H9 (cell line): ENCODE data around the gene RALGAPA2. TPM values are rescaled to one million over a fixed set of nuclear protein-coding genes. Genes with fewer than 3 reads are reported as not detected.

ENCODE experiments used
- DNase-seq: peaks from one replicate; pipeline ENCODE4 v3.0.0-alpha.2; 2017
- H2AFZ ChIP-seq: one replicate; pipeline ENCODE4 v1.6.1; 2013; ENCODE audit warnings: mild to moderate bottlenecking, low read length, control low read depth, moderate library complexity
- H2AK5ac ChIP-seq: 2 replicates; pipeline ENCODE4 v1.6.1; 2013; ENCODE audit warnings: low read length, control low read depth, mixed read lengths; ENCODE audit not compliant: insufficient read length
- H2BK120ac ChIP-seq: one replicate; pipeline ENCODE4 v1.6.1; 2013; ENCODE audit warnings: low read depth, mild to moderate bottlenecking, low read length, control low read depth, inconsistent platforms; ENCODE audit not compliant: poor library complexity, severe bottlenecking
- H2BK12ac ChIP-seq: 2 replicates; pipeline ENCODE4 v1.6.1; 2013; ENCODE audit warnings: low read length, control low read depth, mixed read lengths, low read depth; ENCODE audit not compliant: insufficient read length
- H2BK15ac ChIP-seq: 2 replicates; pipeline ENCODE4 v1.6.1; 2013; ENCODE audit warnings: low read depth, low read length, control low read depth
- H2BK20ac ChIP-seq: one replicate; pipeline ENCODE4 v1.6.1; 2013; ENCODE audit warnings: low read depth, mild to moderate bottlenecking, low read length, control low read depth, inconsistent platforms; ENCODE audit not compliant: poor library complexity, severe bottlenecking
- H2BK5ac ChIP-seq: 2 replicates; pipeline ENCODE4 v1.6.1; 2013; ENCODE audit warnings: low read length, control low read depth, mixed read lengths; ENCODE audit not compliant: insufficient read length
- H3K14ac ChIP-seq: 2 replicates; pipeline ENCODE4 v1.6.1; 2013; ENCODE audit warnings: low read length, control low read depth; ENCODE audit not compliant: insufficient read depth
- H3K18ac ChIP-seq: 2 replicates; pipeline ENCODE4 v1.6.1; 2013; ENCODE audit warnings: low read depth, mild to moderate bottlenecking, mixed read lengths, low read length, control low read depth; ENCODE audit not compliant: insufficient read length
- H3K23ac ChIP-seq: 2 replicates; pipeline ENCODE4 v1.6.1; 2013; ENCODE audit warnings: low read length, control low read depth, mixed read lengths, low read depth; ENCODE audit not compliant: insufficient read length
- H3K23me2 ChIP-seq: 2 replicates; pipeline ENCODE4 v1.6.1; 2013; ENCODE audit warnings: low read depth, mild to moderate bottlenecking, mixed read lengths, low read length, control low read depth; ENCODE audit not compliant: insufficient read length, poor library complexity, severe bottlenecking
- H3K27ac ChIP-seq: 2 replicates; pipeline ENCODE4 v1.5.1; 2013; ENCODE audit warnings: low read length, control low read depth, mixed read lengths, low read depth; ENCODE audit not compliant: insufficient read length
- H3K27me3 ChIP-seq: 2 replicates; pipeline ENCODE4 v1.6.1; 2013; ENCODE audit warnings: low read length, control low read depth, inconsistent platforms; ENCODE audit not compliant: insufficient read depth
- H3K4ac ChIP-seq: 2 replicates; pipeline ENCODE4 v1.6.1; 2013; ENCODE audit warnings: low read depth, mild to moderate bottlenecking, control low read depth, inconsistent platforms, low read length, moderate library complexity
- H3K4me1 ChIP-seq: 2 replicates; pipeline ENCODE4 v1.6.1; 2013; ENCODE audit warnings: low read length, control low read depth, inconsistent platforms; ENCODE audit not compliant: insufficient read depth
- H3K4me2 ChIP-seq: 2 replicates; pipeline ENCODE4 v1.6.1; 2013; ENCODE audit warnings: low read length, control low read depth, mixed read lengths; ENCODE audit not compliant: insufficient read length, insufficient read depth
- H3K56ac ChIP-seq: 2 replicates; pipeline ENCODE4 v1.6.1; 2013; ENCODE audit warnings: low read depth, mild to moderate bottlenecking, mixed read lengths, low read length, control low read depth; ENCODE audit not compliant: insufficient read length
- H3K79me1 ChIP-seq: 2 replicates; pipeline ENCODE4 v1.6.1; 2013; ENCODE audit warnings: low read depth, mild to moderate bottlenecking, moderate library complexity, low read length, control low read depth, inconsistent platforms; ENCODE audit not compliant: insufficient read depth, poor library complexity, severe bottlenecking
- H3K79me2 ChIP-seq: 2 replicates; pipeline ENCODE4 v1.6.1; 2013; ENCODE audit warnings: low read length, control low read depth, inconsistent platforms; ENCODE audit not compliant: insufficient read depth
- H3K9ac ChIP-seq: 2 replicates; pipeline ENCODE4 v1.6.1; 2013; ENCODE audit warnings: low read length, control low read depth, mixed read lengths; ENCODE audit not compliant: insufficient read length; ENCODE audit errors: extremely low read depth
- H3K9me3 ChIP-seq: one replicate; pipeline ENCODE4 v1.6.1; 2013; ENCODE audit warnings: low read depth, low read length, inconsistent platforms; ENCODE audit not compliant: control insufficient read depth
- H3T11ph ChIP-seq: one replicate; pipeline ENCODE4 v1.6.1; 2013; ENCODE audit warnings: mild to moderate bottlenecking, low read length, control low read depth, inconsistent platforms
- H4K20me1 ChIP-seq: one replicate; pipeline ENCODE4 v1.6.1; 2013; ENCODE audit not compliant: control insufficient read depth, insufficient read length, insufficient read depth
- H4K5ac ChIP-seq: 2 replicates; pipeline ENCODE4 v1.6.1; 2013; ENCODE audit warnings: low read depth, mild to moderate bottlenecking, mixed read lengths, low read length, control low read depth; ENCODE audit not compliant: insufficient read length
- H4K8ac ChIP-seq: replicated peaks from 2 replicates; pipeline ENCODE4 v1.6.1; 2013; ENCODE audit warnings: low read length, control low read depth, mixed read lengths, low read depth; ENCODE audit not compliant: insufficient read length
- H4K91ac ChIP-seq: 2 replicates; pipeline ENCODE4 v1.6.1; 2013; ENCODE audit warnings: low read depth, mild to moderate bottlenecking, moderate library complexity, mixed read lengths, low read length, control low read depth; ENCODE audit not compliant: insufficient read length
- H3K27ac Mint-ChIP-seq, 3 experiments: 2 replicates in 2 of 3; 3 replicates in 1 of 3; pipeline ENCODE4 v1.8.0; 2020 to 2021; ENCODE audit warnings: mixed read lengths in 3 of 3, mild to moderate bottlenecking in 1 of 3, moderate library complexity in 1 of 3
- H3K27me3 Mint-ChIP-seq: 2 replicates; pipeline ENCODE4 v1.8.0; 2021; ENCODE audit warnings: low read depth, mild to moderate bottlenecking, moderate library complexity, mixed read lengths
- H3K36me3 Mint-ChIP-seq, 3 experiments: 2 replicates in 2 of 3; 3 replicates in 1 of 3; pipeline ENCODE4 v1.8.0; 2020 to 2021; ENCODE audit warnings: low read depth in 3 of 3, mixed read lengths in 3 of 3; ENCODE audit not compliant: insufficient read depth in 1 of 3
- H3K4me1 Mint-ChIP-seq, 2 experiments: 2 replicates each; pipeline ENCODE4 v1.8.0; 2020; ENCODE audit warnings: mixed read lengths in 2 of 2
- H3K4me3 Mint-ChIP-seq, 2 experiments: 2 replicates in 1 of 2; 3 replicates in 1 of 2; pipeline ENCODE4 v1.8.0; 2020 to 2021; ENCODE audit warnings: mild to moderate bottlenecking in 2 of 2, mixed read lengths in 2 of 2, moderate library complexity in 1 of 2
- H3K9me3 Mint-ChIP-seq, 2 experiments: 2 replicates in 1 of 2; 3 replicates in 1 of 2; pipeline ENCODE4 v1.8.0; 2020; ENCODE audit warnings: mild to moderate bottlenecking in 2 of 2, mixed read lengths in 2 of 2, moderate library complexity in 1 of 2
- CTCF ChIP-seq: fragments of 200-600 bp; sonication (generic); conservative IDR thresholded peaks from 3 replicates; pipeline ENCODE4 v1.8.0; 2021; ENCODE audit warnings: antibody characterized with exemption, mild to moderate bottlenecking
- WGBS: extraction: QIAGEN DNeasy Blood & Tissue Kit; methylation state at CpG from one replicate; pipeline ENCODE4 v1.1.7; 2013; ENCODE audit warnings: missing lambda C conversion rate, low lambda C conversion rate, mixed read lengths; ENCODE audit not compliant: insufficient read length; ENCODE audit errors: extremely low coverage; 5-methylcytosine and 5-hydroxymethylcytosine counted together
- total RNA-seq: library from RNA; stranded (reverse); gene quantifications from 2 replicates; pipeline ENCODE4 v1.2.1, GENCODE V29; 2021

RALGAPA2 gene
- total RNA-seq, 1 experiment from 2014 or later = 16.6 TPM

- TF ChIP-seq CTCF = no peak
- Histone ChIP-seq H3K4ac (no peak overlapping the region), H3K18ac (no peak overlapping the region), H3K23ac (no peak overlapping the region), H3K4me2 (no peak overlapping the region), H3K9me3 (no peaks in the 10 kb centered on the region), H3K27me3 (no peaks in the 10 kb centered on the region), H3K56ac (no peak overlapping the region), H4K8ac (no peak overlapping the region), H2AFZ (no peak overlapping the region), H2BK12ac (no peak overlapping the region), H4K91ac (no peak overlapping the region), H3K14ac (no peak overlapping the region), H3K4me1 (peaks cover 2% of the 10 kb centered on the region; the same call in 1 of the 2 replicates), H2AK5ac (no peak overlapping the region), H3K79me2 (no peaks in the 10 kb centered on the region), H3T11ph (no peak overlapping the region), H4K20me1 (no peaks in the 10 kb centered on the region), H2BK20ac (no peak overlapping the region), H3K27ac (no peak overlapping the region), H3K23me2 (no peaks in the 10 kb centered on the region), H3K79me1 (no peaks in the 10 kb centered on the region), H2BK5ac (no peak overlapping the region), H2BK15ac (no peak overlapping the region), H4K5ac (no peak overlapping the region), H2BK120ac (no peak overlapping the region), H3K9ac (no peak overlapping the region)
- H3K27me3 Mint-ChIP-seq = no peaks in the 10 kb centered on the region; the same call in 1 of the 2 replicates
- WGBS = no CpG with 5 or more reads among the region's 3 CpGs
- H3K4me1 Mint-ChIP-seq = peaks cover 7 to 8% of the 10 kb centered on the region in 2 experiments; a peak in 2 of 4 replicates
- no peak overlapping the region for H3K4me3 Mint-ChIP-seq
- H3K27ac Mint-ChIP-seq = peak overlapping the region in 1 of 3 experiments; percentile 16; a peak in 1 of 7 replicates
- DNase-seq = no peak
- H3K9me3 Mint-ChIP-seq = no peaks in the 10 kb centered on the region
- H3K36me3 Mint-ChIP-seq = peaks cover 0 to 3% (median 0%) of the 10 kb centered on the region in 3 experiments; a peak in 2 of 7 replicates
Measured at GRCh38 chr20:20535051-20535450, 177.4 kb downstream of the RALGAPA2 start.
